ENCODE measurements around the gene PEX19.

DNA sequence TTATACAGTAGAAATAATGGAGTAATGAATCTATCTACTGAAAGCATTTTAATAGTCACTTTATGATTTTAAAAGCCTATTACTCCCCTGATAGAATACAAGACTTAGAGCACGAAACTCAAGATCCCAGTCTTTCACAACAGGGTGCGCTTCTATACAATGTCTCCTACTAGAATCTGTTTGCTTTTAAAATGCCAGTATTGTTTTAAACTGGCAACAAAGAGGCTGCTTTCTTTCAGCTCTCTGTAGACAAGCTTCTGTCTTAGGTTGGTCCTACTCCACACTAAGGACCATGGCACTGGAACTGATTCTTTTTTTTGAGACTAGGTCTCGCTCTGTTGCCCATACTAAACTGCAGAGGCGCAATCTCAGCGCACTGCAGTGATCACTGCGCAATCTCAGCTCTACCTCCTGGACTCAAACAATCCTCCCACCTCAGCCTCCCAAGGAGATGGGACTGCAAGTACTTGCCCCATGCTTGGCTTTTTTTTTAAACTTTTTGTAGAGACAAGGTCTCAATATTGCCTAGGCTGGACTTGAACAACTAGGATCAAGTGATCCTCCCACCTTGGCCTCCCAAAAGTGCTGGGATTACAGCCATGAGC lies 27.4 kb downstream of the PEX19 start:
- TF ChIP-seq, protein P1, sequence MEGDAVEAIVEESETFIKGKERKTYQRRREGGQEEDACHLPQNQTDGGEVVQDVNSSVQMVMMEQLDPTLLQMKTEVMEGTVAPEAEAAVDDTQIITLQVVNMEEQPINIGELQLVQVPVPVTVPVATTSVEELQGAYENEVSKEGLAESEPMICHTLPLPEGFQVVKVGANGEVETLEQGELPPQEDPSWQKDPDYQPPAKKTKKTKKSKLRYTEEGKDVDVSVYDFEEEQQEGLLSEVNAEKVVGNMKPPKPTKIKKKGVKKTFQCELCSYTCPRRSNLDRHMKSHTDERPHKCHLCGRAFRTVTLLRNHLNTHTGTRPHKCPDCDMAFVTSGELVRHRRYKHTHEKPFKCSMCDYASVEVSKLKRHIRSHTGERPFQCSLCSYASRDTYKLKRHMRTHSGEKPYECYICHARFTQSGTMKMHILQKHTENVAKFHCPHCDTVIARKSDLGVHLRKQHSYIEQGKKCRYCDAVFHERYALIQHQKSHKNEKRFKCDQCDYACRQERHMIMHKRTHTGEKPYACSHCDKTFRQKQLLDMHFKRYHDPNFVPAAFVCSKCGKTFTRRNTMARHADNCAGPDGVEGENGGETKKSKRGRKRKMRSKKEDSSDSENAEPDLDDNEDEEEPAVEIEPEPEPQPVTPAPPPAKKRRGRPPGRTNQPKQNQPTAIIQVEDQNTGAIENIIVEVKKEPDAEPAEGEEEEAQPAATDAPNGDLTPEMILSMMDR (IDR thresholded peaks at IDR 0.05), result no peak
- no peak for TF ChIP-seq POLR2A (IDR thresholded peaks at IDR 0.05)
